CD4-positive, alpha-beta T cell treated with Interleukin-2 at 100 ng/mL for 4 hours (primary cell): ENCODE data around the gene KDM4C.
"Not testable (repeated sequence)": the region's sequence is repeated elsewhere in the genome, so short reads cannot be mapped to it uniquely, and the experiment has no call there.

Experiments
- DNase-seq: peaks from one replicate; pipeline ENCODE4 v3.0.0-alpha.2; 2020; ENCODE audit warnings: low spot score

Gene KDM4C

DNA sequence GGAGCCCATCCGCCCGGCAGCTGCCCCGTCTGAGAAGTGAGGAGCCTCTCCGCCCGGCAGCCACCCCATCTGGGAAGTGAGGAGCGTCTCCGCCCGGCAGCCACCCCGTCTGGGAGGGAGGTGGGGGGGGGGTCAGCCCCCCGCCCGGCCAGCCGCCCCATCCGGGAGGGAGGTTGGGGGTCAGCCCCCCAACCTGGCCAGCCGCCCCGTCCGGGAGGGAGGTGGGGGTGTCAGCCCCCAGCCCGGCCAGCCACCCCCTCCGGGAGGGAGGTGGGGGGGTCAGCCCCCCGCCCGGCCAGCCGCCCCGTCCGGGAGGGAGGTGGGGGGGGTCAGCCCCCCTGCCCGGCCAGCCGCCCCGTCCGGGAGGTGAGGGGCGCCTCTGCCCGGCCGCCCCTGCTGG is 49.9 kb downstream of the KDM4C start:
- DNase-seq = not testable (repeated sequence)

DNA sequence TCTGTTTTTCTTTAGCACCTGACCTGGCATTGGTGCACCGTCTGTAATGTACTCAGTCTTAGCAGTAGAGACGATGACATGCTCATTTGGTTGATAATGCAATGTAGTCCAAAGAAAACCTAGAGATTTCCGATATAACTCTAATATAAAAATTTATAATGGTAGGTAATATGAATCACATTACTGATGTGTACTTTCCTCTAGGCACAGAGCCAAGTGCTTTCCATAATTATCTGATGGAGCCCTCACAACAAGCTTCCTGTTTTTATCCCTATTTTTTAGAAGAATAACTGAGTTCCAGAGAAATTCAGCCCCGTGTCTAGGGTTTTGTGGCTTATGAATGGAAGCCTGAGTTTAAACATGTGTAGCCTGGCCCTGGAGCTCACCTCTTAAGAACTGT is 53.7 kb downstream of the KDM4C start:
- DNase-seq = no peak

DNA sequence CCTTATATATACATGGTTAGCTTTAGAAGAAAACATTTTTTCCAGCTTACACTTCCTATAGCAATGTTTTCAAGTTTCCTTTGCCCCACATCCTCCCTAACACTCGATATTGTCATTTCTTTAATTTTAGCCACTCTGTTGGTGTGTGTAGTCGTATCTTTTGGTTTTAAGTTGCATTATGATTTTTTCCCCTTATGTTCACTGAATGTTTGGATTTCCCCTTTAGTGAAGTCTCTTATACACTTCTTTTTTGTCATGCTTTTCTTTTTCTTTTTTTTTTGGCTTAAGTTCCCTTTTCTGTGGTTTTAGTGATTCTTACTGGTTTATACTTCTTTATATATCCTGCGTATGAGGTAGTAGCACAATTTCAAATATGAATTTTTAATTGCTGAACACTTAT is 58.8 kb downstream of the KDM4C start:
- DNase-seq = no peak

DNA sequence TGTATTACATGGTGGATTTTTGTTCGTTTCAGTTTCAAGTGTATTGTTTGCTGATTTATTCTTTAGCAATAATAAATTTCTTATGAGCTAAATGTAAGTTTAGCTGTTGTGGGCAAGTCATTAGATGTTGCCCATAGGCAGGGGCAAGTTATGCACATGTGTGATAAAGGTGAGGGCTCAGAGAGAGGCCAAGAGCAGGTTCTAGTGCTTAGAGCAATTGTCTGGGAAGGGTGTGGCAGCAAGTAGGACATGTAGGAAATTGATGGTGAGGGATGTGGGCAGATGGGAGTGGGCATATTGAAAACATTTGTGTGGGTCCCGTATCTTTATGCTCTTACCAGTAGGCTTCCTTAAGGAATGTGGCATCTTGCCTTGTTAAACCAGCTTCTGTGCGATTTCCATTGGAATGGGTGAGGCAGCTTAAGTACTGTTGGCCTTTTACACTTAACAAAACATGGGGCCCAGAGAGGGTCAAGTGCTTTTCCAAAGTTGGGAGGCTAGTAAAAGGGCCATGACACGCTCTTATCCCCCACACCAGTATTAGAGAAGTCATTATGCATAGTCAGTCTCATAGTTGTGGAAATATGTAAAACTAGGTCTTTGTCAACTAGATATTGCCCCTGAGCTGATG is 60.6 kb downstream of the KDM4C start:
- no peak for DNase-seq

DNA sequence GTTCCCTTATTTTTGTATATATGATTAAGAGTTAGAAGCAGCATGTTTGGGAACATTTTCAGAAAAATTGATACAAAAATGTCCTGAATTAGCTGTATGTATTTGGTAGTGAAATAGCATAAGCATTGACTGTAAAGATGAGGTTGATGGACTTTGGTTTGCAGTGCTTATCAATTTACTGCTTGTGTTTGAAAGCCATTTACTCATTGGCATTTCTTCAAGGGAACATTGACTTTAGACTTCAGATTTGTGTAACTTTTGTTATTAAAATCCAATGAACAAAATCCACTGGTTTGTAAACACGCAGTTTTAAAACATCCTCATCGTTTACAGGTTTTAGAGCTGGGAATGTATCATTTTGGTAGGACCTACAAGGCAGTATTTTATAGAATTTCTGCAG is 61.3 kb downstream of the KDM4C start:
- DNase-seq = no peak

DNA sequence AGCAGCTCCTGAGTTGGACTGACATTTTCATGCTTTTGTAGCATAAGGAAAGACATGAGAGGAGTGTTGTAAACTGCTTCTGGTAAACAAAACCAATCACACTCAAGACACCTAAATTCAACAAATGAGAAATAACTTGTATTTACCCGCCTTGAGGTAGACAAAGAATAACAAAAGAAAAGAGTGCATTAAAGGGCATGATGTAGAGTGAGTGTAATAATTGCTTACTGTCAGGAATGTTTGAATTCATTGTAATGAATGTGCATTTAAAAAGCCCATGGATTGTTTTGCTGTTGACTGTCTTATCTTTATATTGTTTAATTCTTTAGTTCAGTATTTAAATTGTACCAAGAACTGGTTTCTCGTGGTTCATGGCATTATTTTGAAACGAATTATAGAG is 61.8 kb downstream of the KDM4C start:
- no peak for DNase-seq

DNA sequence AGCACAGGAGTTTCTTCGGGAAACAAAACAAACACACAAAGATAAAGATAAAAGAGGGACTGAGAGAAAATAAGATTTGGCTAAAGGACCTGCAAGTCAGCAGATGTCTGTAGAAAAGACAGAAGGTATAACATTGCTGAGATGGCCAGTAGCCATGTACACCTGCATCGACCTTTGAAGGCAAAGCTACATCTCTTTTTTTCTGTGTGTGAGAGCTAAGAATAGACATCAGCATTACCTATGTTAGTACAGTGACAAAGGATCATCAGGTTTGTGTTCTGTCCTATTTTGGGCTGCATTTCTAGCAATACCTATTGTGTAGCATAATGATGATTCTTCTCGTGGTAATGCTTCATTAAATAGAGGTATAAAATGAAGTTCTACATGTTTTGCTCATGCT is 64.9 kb downstream of the KDM4C start:
- DNase-seq = no peak

DNA sequence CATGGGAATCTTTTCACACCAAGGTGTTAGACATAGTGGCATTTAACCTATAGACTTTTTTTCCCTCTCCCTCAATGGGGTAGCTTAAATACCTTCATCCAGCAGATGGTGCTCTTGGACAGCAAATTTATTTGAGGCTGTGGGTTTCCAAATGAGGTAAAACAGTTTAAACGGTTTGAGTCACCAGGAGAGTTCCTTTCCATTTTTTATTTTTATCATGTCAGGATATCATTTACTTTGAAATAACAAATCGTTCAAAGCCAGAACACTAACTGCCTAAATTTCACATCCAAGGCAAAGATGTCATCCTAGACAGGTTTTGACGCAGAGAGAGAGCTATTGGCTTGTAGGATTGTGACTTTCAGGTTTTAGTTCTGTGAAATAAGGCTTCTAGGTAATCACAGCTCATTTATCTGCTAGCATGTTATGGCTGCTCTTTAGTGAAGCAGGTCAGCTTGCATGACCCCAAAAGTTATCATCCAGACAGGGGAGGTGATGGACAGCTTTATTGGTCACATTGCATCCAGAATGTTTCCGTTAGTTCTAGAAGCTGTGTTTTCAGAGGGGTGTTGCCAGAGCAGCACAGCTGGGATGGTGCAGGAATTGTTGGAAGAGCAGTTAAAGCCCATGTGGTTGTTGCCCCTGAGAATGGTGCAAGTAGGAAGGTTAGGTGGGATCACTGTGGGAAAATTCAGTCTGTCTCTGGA is 69.8 kb downstream of the KDM4C start:
- peak; percentile 49 for DNase-seq

DNA sequence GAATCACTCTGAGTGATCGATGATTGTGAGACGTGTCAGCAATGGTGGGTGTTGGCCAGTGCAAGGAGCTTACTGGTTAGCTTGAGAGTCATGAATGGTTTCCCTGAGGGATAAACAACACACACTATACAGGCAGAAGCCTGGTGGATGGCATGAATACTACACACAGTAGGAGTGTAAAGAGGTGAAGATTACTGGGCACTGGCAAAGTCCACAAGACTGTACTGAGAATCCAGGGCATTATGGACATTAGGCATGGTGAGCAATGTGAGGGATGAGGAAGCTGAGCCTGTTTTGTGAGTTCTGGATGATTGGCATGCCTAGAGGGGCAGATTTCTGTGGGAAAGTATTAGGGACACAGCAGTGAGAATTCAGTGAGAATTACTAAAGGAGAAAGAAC is 71.3 kb downstream of the KDM4C start:
- DNase-seq = no peak

DNA sequence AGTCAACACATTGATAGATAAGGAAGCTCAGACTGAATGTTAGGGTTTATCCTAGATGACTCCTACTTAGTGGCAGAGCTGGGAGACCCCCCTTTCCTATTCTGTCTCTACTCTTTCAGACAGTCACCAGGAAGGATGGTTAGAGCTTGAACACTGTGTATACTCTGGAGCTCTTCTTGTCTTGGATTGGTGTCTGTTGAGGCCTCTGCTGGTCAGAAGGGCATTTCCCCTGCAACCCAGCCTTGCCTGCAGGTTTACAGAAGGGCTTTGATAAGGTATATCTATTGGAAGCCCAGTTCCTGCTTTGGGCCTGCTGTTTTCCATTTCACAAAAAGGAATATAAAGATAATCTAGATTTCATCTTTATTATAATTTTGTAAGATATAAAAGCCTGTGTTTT is 71.8 kb downstream of the KDM4C start:
- DNase-seq = no peak

DNA sequence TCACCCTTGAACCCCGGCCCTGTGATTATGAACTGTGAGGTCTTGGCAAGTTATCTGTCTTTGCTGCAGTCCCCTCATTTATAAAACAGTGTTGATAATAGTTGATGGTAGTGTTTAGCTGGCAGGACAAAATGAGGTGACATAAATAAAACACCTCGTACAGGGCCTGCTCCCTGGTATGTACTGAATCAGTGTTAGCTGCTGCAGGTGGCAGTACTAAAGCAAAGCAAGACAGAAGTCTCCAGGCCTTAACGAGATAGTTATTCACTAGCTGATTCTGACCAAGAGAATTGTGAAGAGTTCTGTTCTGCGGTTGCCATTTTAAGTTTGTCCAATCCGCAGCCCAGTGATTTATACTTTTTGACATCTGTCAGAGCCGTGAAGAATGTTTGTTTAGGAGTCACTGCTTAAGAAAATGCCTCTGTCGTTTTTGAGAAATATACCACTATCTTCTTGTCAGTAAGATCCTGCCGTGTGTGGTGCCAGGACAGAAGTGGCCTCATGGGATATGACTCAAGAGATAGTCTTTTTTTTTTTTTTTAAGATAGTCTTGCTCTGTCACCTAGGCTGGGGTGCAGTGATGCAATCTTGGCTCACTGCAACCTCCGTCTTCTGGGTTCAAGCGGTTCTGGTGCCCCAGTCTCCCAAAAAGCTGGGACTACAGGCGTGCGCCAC is 75.9 kb downstream of the KDM4C start:
- no peak for DNase-seq

DNA sequence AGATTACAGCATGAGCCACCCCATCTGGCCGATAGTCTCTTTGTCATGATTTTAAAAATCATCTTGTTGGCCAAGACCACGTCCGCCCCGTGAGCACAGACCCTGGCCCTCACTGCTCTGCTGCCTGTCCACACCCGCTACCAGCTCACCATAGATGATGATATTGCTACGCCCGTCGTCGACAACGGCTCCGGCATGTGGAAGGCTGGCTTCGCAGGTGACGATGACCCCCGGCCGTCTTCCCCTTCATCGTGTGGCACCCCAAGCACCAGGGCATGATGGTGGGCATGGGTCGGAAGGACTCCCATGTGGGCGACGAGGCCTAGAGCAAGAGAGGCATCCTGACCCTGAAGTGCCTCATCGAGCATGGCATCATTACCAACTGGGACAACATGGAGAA is 76.5 kb downstream of the KDM4C start:
- DNase-seq = no peak

DNA sequence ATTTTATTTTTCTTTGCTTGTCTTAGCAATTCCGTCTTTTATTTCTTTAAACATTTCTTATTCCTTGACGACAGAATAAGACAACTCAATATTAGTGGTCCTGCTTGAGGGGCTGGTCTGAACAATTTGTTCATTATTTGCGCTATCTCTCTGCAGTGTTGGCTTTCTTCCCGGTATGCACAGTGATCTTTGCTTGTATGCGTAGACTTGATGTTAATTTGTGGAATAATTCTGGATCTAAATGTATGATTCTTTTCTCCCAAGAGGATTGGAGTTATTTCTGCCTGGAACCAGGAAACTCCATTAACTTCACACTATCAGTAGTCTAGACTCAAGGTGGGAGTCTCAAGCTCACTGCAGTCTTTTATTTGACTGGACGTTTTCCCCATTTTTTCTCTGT is 80.4 kb downstream of the KDM4C start:
- DNase-seq = no peak

DNA sequence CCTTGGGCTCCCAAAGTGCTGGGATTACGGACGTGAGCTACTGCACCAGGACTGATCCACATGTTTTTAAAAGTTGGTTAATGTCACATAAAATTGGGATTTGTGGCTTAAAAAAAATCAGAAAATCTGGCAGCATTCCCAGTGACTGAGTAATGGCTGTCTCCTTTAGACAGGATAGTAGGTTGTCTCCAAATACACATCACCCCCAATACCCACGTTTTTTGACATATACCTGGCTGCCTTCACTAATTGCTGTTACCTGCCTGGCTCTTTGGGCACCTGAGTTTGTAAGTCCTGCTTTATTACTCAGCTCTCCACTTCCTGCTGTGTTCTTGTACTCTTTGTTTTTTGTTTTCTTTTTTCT is 84.8 kb downstream of the KDM4C start:
- no peak for DNase-seq

DNA sequence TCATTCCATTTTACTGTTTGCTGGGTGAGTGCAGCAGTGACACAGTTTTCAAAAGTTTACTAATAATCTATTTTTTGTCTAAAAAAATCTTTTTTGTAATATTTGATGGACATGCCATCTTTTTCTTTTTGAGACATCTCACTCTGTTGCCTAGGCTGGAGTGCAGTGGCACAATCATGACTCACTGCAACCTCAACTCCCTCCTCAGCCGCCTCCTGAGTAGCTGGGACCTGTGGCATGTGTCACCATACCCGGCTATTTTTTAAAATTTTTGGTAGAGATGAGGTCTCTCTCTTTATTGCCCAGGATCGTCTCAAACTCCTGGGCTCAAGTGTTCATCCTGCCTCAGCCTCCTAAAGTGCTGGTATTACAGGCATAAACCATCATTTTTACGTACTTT is 86.0 kb downstream of the KDM4C start:
- no peak for DNase-seq

DNA sequence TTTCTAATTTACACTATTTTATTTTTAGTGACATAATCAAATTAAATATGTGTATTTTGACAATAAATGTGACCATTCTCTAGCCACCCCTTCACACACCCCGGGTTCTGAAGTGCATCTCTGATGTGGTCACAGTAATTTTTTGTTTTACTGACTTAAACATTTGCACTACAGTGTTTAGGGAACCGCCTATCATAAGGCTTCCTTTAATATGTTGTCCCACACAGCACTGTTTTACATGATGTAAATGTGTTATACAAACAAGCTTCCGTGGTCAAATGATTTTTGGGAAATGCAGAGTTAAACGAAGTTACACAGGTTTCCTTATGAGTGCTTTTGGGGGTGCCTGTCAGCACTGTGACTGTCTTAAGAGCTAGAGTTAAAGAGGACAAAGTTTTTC is 86.5 kb downstream of the KDM4C start:
- DNase-seq = no peak

DNA sequence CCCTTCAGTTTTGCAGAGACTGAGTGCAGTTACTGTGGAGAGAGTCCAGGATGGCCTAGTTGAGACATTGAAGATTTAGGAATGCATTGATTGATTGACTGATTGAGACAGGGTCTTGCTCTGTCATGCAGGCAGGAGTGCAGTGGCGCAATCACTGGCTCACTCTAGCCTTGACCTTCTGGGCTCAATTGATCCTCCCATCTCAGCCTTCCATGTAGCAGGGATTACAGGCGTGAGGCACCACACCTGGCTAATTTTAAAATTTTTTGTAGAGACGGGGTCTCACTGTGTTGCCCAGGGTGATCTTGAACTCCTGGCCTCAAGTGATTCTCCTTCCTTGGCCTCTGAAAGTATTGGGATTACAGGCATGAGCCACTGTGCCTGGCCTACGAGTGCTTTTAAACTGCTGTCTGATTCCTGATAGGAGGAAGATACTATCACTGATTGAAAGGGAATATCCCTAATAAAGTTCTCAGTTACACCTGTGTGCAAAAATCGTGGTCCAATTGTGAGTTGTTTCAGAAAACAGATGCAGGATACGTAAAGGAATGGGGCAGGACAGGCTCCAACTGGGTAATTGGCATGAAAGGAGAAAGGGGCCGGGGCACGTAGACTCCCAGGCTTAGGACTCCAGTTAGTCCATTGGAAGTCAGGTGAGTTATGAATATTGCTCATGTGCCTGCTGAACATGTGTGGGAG is 87.5 kb downstream of the KDM4C start:
- DNase-seq = no peak

DNA sequence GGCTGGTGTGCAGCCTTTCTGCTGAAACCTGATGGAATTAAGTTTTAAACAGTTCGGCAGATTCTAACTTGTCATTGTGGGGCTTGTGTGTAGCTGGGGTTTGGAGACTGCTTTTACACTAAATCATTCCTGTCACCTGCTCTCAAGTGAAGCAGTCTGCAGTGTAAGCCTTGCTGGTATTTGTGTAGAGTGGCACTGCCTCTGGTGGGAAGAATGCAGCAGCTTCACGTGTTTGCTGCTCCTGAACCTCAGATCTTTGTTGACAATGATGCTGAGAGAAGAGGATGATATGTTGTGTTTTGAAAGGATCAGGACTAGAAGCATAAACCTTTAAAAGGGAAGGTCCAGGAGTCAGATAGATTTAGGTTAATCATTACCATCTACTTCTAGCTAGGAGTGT is 88.1 kb downstream of the KDM4C start:
- DNase-seq = no peak

DNA sequence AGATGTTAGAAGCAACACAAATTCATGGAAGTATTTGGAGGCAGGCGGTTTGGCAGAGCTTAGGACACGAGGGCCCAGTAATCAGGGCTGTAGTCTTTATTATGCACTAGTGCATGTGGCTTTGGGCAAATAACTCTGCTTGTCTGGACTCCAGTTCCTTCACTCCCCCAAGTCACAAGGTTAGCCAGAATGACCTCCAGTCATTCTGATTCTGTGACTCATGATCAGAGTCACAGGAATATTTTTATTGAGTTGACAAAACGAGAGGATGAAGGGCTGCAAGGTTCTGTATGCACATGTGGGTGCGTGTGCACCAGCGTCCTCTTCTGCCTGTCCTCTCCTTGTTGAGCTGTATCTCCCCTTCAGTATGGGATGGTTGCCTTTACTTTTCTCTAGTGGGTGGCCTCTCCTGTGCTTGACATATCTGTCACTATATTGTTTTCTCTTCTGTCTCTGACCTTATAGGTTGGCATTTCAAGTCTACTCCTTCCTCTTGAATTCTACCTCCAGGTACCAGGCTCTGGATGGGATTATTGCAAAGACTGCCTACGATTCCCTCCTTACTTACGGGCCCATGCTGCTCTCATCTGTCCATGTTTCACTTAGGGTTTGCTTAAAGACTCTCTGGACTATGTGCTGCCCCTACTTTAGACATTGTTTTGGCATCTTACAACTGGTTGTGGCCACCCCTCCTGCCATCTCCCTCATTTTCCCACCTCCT is 94.6 kb downstream of the KDM4C start:
- DNase-seq = no peak

DNA sequence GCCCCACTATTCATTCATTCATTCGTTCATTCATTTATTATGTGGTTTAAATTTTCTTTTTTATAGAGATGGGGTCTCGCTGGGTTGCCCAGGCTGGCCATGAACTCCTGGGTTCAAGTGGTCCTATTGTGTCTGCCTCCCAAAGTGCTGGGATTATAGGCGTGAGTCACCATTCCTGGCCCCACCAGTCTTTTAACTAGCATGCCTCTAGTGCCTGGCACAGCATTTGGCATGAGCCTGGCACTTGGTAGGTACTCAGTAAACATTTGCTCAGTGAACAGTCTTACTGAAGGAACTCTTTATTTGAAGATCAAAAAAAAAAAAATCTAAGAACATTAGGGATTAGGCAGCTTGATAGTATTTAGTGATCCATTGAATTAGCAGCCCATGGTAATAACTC is 98.1 kb downstream of the KDM4C start:
- no peak for DNase-seq

DNA sequence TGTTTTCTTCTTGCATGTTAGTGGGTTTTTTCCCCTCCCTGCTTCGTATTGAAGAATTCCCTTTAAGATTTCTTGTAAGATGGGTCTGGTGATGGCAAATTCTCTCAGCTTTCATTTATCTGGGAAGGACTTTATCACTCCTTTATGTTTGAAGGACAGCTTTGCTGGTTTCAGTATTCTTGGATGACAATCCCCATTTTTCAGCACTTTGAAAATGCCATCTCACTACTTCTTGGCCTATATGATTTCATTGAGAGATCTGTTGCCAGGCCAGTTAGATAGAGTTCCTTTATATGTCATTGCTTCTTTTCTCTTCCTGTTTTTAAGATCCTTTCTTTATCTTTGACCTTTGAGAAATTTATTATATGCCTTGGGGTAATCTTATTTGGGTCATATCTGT is 106.3 kb downstream of the KDM4C start:
- DNase-seq = no peak
